Endothelial cell of umbilical vein (primary cell): ENCODE measurements around the gene RAB14. TPM values are rescaled to one million over a fixed set of nuclear protein-coding genes. Genes with fewer than 3 reads are reported as not detected.

ENCODE experiments used
- BruUV-seq: library from RNA; stranded (reverse); fragments of 400-500 nt; replicated peaks from 2 replicates; lab custom pipeline; 2021; lab: Mats Ljungman, UMichigan
- CTCF ChIA-PET: fragments of 300-600, 350-600 bp; sonication (Branson Sonifier 250); formaldehyde crosslinking; loops from one replicate; lab custom pipeline; 2021; ENCODE audit warnings: antibody characterized with exemption, inconsistent platforms; lab: Charles Lee
- POLR2A ChIA-PET: fragments of 300-600, 350-600 bp; sonication (Branson Sonifier 250); formaldehyde crosslinking; loops from one replicate; lab custom pipeline; 2021; ENCODE audit warnings: antibody characterized with exemption, inconsistent platforms; lab: Charles Lee
- DNase-seq: peaks from one replicate; pipeline ENCODE4 v3.0.0-alpha.2; 2011; ENCODE audit warnings: low read depth, low spot score
- FAIRE-seq: peaks from 2 replicates; lab custom pipeline; 2011; peaks lifted over from hg19 to GRCh38; lab: Jason Lieb, UNC
- H2AFZ ChIP-seq: 2 replicates; pipeline ENCODE4 v1.6.0; 2012; ENCODE audit warnings: low read depth, low read length, control low read depth, inconsistent platforms
- H3K27ac ChIP-seq: 2 replicates; pipeline ENCODE4 v1.5.1; 2011; ENCODE audit warnings: low read depth, mild to moderate bottlenecking, control low read depth, low read length, moderate library complexity; ENCODE audit not compliant: insufficient read depth
- H3K27me3 ChIP-seq, 2 experiments: 2 replicates each; pipeline versions ENCODE4 v1.6.0 to v1.6.1; 2011; ENCODE audit warnings: low read length in 2 of 2, mixed read lengths in 1 of 2; ENCODE audit not compliant: control insufficient read depth in 2 of 2, insufficient read depth in 2 of 2
- H3K36me3 ChIP-seq, 2 experiments: 2 replicates in 1 of 2; 3 replicates in 1 of 2; pipeline ENCODE4 v1.5.1; 2011; ENCODE audit warnings: low read length in 2 of 2, mild to moderate bottlenecking in 1 of 2, moderate library complexity in 1 of 2; ENCODE audit not compliant: control insufficient read depth in 2 of 2, insufficient read depth in 2 of 2; ENCODE audit errors: extremely low read depth in 1 of 2
- H3K4me1 ChIP-seq: 3 replicates; pipeline ENCODE4 v1.5.1; 2011; ENCODE audit warnings: mild to moderate bottlenecking, low read length; ENCODE audit not compliant: control insufficient read depth, insufficient read depth; ENCODE audit errors: extremely low read depth
- H3K4me2 ChIP-seq: 2 replicates; pipeline ENCODE4 v1.6.1; 2011; ENCODE audit warnings: low read length, control low read depth, mixed read lengths; ENCODE audit not compliant: insufficient read depth
- H3K4me3 ChIP-seq, 3 experiments: fragments of 200-600 bp in 1 of 3; sonication (generic), shearing (Covaris generic) in 1 of 3; replicated peaks in 1 of 3; 2 replicates each; pipeline ENCODE4 v1.5.1; 2011 to 2016; ENCODE audit warnings: control low read depth in 3 of 3, low read length in 3 of 3, mild to moderate bottlenecking in 2 of 3, inconsistent platforms in 1 of 3, low read depth in 1 of 3, moderate library complexity in 1 of 3; ENCODE audit not compliant: insufficient read depth in 1 of 3
- H3K79me2 ChIP-seq: 2 replicates; pipeline ENCODE4 v1.6.0; 2012; ENCODE audit warnings: low read length, inconsistent platforms; ENCODE audit not compliant: control insufficient read depth, insufficient read depth
- H3K9ac ChIP-seq: replicated peaks from 2 replicates; pipeline ENCODE3; 2011; ENCODE audit warnings: low read length, control low read depth; ENCODE audit not compliant: insufficient read depth; ENCODE audit errors: extremely low read depth
- H3K9me1 ChIP-seq: replicated peaks from 3 replicates; pipeline ENCODE4 v1.6.0; 2011; ENCODE audit warnings: mild to moderate bottlenecking, low read length; ENCODE audit not compliant: control insufficient read depth, insufficient read depth; ENCODE audit errors: extremely low read depth
- H3K9me3 ChIP-seq: replicated peaks from 2 replicates; pipeline ENCODE4 v1.5.1; 2012; ENCODE audit warnings: low read length, inconsistent platforms; ENCODE audit not compliant: control insufficient read depth, insufficient read depth
- H4K20me1 ChIP-seq: replicated peaks from 2 replicates; pipeline ENCODE3; 2011; ENCODE audit warnings: mild to moderate bottlenecking, low read length; ENCODE audit not compliant: control insufficient read depth, insufficient read depth; ENCODE audit errors: extremely low read depth
- CTCF ChIP-seq, 2 donors: IDR thresholded peaks; 1 replicate in 1 of 2; 2 replicates in 1 of 2; pipeline ENCODE4 v1.5.1; 2011; ENCODE audit warnings: low read length in 2 of 2, mild to moderate bottlenecking in 2 of 2, moderate library complexity in 2 of 2, control low read depth in 1 of 2, inconsistent platforms in 1 of 2, low read depth in 1 of 2; ENCODE audit not compliant: insufficient read depth in 1 of 2; ENCODE audit errors: extremely low read depth in 1 of 2
- EZH2 ChIP-seq: IDR thresholded peaks from 2 replicates; pipeline ENCODE4 v1.6.1; 2012; ENCODE audit warnings: borderline replicate concordance, low read depth, mild to moderate bottlenecking, moderate library complexity, low read length, inconsistent platforms; ENCODE audit not compliant: severe bottlenecking
- FOS ChIP-seq: IDR thresholded peaks from 2 replicates; pipeline ENCODE4 v1.6.1; 2011; ENCODE audit warnings: mild to moderate bottlenecking, low read length, moderate library complexity, borderline replicate concordance; ENCODE audit not compliant: insufficient read depth
- GATA2 ChIP-seq: IDR thresholded peaks from 2 replicates; pipeline ENCODE4 v1.7.0; 2011; ENCODE audit warnings: low read depth, mild to moderate bottlenecking, moderate library complexity, mixed read lengths, low read length; ENCODE audit not compliant: insufficient read length, insufficient read depth
- JUN ChIP-seq: IDR thresholded peaks from 2 replicates; pipeline ENCODE4 v1.6.1; 2011; ENCODE audit warnings: borderline replicate concordance, low read depth; ENCODE audit not compliant: insufficient read length, insufficient read depth
- MAX ChIP-seq: IDR thresholded peaks from 2 replicates; pipeline ENCODE4 v1.6.1; 2011; ENCODE audit not compliant: insufficient read depth, insufficient read length
- MYC ChIP-seq: IDR thresholded peaks from one replicate; pipeline ENCODE4 v1.6.1; 2011; ENCODE audit warnings: mild to moderate bottlenecking, low read depth, low read length
- POLR2A ChIP-seq: IDR thresholded peaks from 2 replicates; pipeline ENCODE4 v1.6.1; 2012; ENCODE audit warnings: low read depth, mild to moderate bottlenecking, control low read depth, low read length
- POLR2AphosphoS5 ChIP-seq: IDR thresholded peaks from 2 replicates; pipeline ENCODE4 v1.6.1; 2012; ENCODE audit warnings: low read depth, mild to moderate bottlenecking, control low read depth, low read length, moderate library complexity; ENCODE audit not compliant: insufficient read depth
- dilution Hi-C: fragments of 300-500 bp; cut with MboI; formaldehyde crosslinking; loops from one replicate; pipeline ENCODE4 v1.15.0; 2019; ENCODE audit warnings: low sequenced_read_pairs; ENCODE audit not compliant: extremely low pct_ligation_motif_present
- intact Hi-C: fragments of 100-400 bp; cut with micrococcal nuclease; formaldehyde crosslinking; loops from one replicate; pipeline ENCODE4 v1.10.0; 2022
- polyA plus RNA-seq, 4 experiments: library from polyadenylated mRNA; depleted of rRNA in 3 of 4; stranded (reverse) in 3 of 4; unstranded in 1 of 4; fragments of >200 nt; gene quantifications; 2 replicates each; pipeline versions ENCODE4 v1.2.1 to v1.2.3, GENCODE V29; 2011 to 2012; ENCODE audit warnings: missing spikeins in 1 of 4
- total RNA-seq: library from RNA; stranded (reverse); gene quantifications from 2 replicates; pipeline ENCODE4 v1.2.3, GENCODE V29; 2021

RAB14 gene
- total and polyA plus RNA-seq, 2 donors (not counting 3 experiments of a cell fraction or from before 2014, with no cell fraction given): 18.9 to 79.3 TPM

- Histone ChIP-seq H3K4me2 (no peak overlapping the region), H3K9me1 (no peaks in the 10 kb centered on the region), H3K36me3 (peaks cover 11 to 21% of the 10 kb centered on the region in 2 experiments), H3K27ac (no peak overlapping the region), H3K79me2 (no peaks in the 10 kb centered on the region), H4K20me1 (no peaks in the 10 kb centered on the region), H2AFZ (no peak overlapping the region), H3K9ac (no peak overlapping the region), H3K4me1 (peaks cover 3% of the 10 kb centered on the region), H3K4me3 (no peak overlapping the region), H3K9me3 (no peaks in the 10 kb centered on the region), H3K27me3 (no peaks in the 10 kb centered on the region)
- dilution Hi-C loops (no loop called here), intact Hi-C loops (no loop called here)
- ChIA-PET POLR2A (no interaction called here), CTCF (no interaction called here)
- FAIRE-seq (no peak), DNase-seq (no peak)
- no peak for TF ChIP-seq MAX
- no peak for TF ChIP-seq POLR2A
- no peak for TF ChIP-seq GATA2
- TF ChIP-seq CTCF (IDR thresholded peaks at IDR 0.05; ENCODE audit: extremely low read depth in 1 of 2, insufficient read depth in 1 of 2, low read depth in 1 of 2, low read length in 2 of 2): no peak
- TF ChIP-seq EZH2: no peak
- no peak for TF ChIP-seq FOS
- TF ChIP-seq POLR2AphosphoS5: no peak
- no peak for TF ChIP-seq MYC
- no peak for TF ChIP-seq JUN
- BruUV-seq: no TSS peak
These were observed 48.0 kb downstream of the RAB14 start for GRCh38 chr9:121153642-121154041.
